GM13976 (cell line): ENCODE data around the gene SPINK9.

Experiments used
- DNase-seq: peaks from one replicate; pipeline ENCODE4 v3.0.0; 2012; ENCODE audit warnings: low spot score
- in situ Hi-C: fragments of 300-500 bp; cut with MboI; formaldehyde crosslinking; loops from one replicate; pipeline ENCODE4 v1.12.0; 2022; ENCODE audit warnings: low sequenced_read_pairs, mixed read lengths, inconsistent platforms; ENCODE audit not compliant: unreplicated experiment
- TF ChIP-seq, protein P1 (sequence below): IDR thresholded peaks from 2 replicates; pipeline ENCODE4 v1.5.1; 2012; ENCODE audit warnings: borderline replicate concordance, mild to moderate bottlenecking; ENCODE audit not compliant: insufficient read depth; ENCODE audit errors: extremely low read depth, missing control alignments, control extremely low read depth

Gene SPINK9, protein sequence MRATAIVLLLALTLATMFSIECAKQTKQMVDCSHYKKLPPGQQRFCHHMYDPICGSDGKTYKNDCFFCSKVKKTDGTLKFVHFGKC

GRCh38 chr5:148335259-148335658 is at the start of gene SPINK9:
Gene SPINK9 (plus strand): TSS chr5:148335559. CDS start chr5:148335614, 55 bp downstream.
- TF ChIP-seq, protein P1, sequence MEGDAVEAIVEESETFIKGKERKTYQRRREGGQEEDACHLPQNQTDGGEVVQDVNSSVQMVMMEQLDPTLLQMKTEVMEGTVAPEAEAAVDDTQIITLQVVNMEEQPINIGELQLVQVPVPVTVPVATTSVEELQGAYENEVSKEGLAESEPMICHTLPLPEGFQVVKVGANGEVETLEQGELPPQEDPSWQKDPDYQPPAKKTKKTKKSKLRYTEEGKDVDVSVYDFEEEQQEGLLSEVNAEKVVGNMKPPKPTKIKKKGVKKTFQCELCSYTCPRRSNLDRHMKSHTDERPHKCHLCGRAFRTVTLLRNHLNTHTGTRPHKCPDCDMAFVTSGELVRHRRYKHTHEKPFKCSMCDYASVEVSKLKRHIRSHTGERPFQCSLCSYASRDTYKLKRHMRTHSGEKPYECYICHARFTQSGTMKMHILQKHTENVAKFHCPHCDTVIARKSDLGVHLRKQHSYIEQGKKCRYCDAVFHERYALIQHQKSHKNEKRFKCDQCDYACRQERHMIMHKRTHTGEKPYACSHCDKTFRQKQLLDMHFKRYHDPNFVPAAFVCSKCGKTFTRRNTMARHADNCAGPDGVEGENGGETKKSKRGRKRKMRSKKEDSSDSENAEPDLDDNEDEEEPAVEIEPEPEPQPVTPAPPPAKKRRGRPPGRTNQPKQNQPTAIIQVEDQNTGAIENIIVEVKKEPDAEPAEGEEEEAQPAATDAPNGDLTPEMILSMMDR = no peak
- no peak for DNase-seq
- in situ Hi-C loops = no loop called here

DNA sequence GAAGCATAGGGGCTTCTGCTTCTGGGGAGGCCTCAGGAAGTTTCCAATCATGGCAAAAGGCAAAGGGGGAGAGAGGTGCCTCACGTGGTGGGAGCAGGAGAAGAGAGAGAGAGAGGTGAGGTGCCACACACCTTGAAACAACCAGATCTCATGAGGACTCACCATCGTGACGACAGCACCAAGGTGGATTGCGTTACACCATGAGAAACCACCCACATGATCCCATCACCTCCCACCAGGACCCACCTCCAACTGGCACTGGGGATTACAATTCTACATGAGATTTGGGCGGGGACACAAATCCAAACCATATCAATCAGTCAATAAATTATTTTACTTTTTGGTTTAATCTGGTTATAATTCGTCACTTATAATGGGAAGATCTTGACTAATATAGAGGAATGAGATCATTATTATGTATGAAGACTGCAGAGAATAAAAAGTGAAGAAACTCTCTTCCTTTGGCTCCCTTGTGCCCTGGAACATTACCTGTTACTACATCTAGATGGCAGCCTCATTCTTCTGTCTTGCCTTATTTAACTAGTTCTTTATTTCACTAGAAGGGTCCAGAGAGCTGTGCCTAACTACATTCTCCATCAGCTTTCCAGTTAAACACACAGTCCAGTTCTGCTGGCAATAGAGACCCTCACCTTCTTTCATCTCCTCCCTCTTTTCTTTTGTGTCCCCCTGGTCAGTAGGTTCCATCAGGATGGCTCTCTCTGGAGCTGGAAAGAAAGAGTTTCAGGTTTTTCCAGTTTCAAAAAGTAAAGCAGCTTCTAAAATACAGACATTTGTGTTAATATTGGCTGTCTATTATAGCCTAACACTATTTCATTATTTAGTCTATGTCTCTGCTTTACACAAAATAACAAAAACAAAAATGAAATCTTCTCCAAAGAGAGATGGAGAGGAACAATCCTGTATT is 44.8 kb upstream of the SPINK9 start:
- TF ChIP-seq, protein P1 = peak; percentile 16
- in situ Hi-C loops = no loop called here
- DNase-seq = no peak

DNA sequence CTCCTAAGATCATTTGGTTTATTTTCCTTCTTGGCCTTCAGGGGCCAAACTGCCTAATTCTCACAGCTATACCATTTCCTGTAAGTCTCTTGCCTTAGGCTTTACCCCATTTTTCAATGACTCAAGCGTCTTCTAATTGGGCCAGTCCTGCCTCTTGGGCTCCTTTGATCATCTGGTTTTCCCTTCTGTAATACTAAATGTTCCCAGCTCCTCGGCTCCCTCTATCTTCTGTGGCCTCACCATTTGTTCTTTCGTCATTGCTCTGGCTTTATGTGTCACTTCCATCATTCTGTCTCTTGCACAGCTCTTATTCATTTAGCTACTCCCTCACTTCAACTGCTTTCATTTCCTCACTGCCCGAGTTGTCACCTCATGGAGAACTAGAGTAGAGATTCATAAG is 37.6 kb upstream of the SPINK9 start:
- in situ Hi-C loops = no loop called here
- TF ChIP-seq, protein P1 = no peak
- DNase-seq = no peak

- no peak for DNase-seq
- TF ChIP-seq, protein P1 = no peak
- in situ Hi-C loops = no loop called here
Observed at GRCh38 chr5:148306446-148306845, 28.9 kb upstream of the SPINK9 start.

GRCh38 chr5:148309019-148309418 is 26.3 kb upstream of the SPINK9 start:
- TF ChIP-seq, protein P1 = no peak
- DNase-seq = no peak
- in situ Hi-C loops = no loop called here

GRCh38 chr5:148309746-148310145 is 25.6 kb upstream of the SPINK9 start:
- in situ Hi-C loops = no loop called here
- TF ChIP-seq, protein P1 = no peak
- no peak for DNase-seq
